C1 segment of cervical spinal cord (tissue), 14 donors: ENCODE data around the gene SLC25A15.
A peak's percentile ranks its signal among the peaks of the same experiment; 100 is the strongest.

Source experiments
- DNase-seq, 14 donors: peaks; one replicate each; lab custom pipeline; 2025; lab: John Stamatoyannopoulos, UW

Gene SLC25A15

GRCh38 chr13:40789275-40790153 is at the start of gene SLC25A15:
Gene SLC25A15, plus strand, starts transcription at chr13:40789611. Its CDS starts 3,616 bp downstream, at chr13:40793227.
- DNase-seq, result peak in 12 of 14 donors; percentile 23 to 66 (median 34)

- no peak for DNase-seq
These were observed 40.1 kb upstream of the SLC25A15 start for GRCh38 chr13:40749327-40749726.

- no peak for DNase-seq
These were observed 34.2 kb upstream of the SLC25A15 start for GRCh38 chr13:40755082-40755700.

- no peak for DNase-seq
These were observed 33.4 kb upstream of the SLC25A15 start for GRCh38 chr13:40756042-40756441.

GRCh38 chr13:40758811-40759210 is 30.6 kb upstream of the SLC25A15 start:
- DNase-seq, result no peak

- DNase-seq, result no peak
These were observed 26.6 kb upstream of the SLC25A15 start for GRCh38 chr13:40762849-40763248.

GRCh38 chr13:40764587-40765403 is 24.6 kb upstream of the SLC25A15 start:
- DNase-seq, result no peak

- no peak for DNase-seq
These were observed 23.8 kb upstream of the SLC25A15 start for GRCh38 chr13:40765602-40766001.

- no peak for DNase-seq
These were observed 19.4 kb upstream of the SLC25A15 start for GRCh38 chr13:40769970-40770369.

- peak in 1 of 14 donors; percentile 22 for DNase-seq
These were observed 18.8 kb upstream of the SLC25A15 start for GRCh38 chr13:40770609-40770933.

GRCh38 chr13:40770934-40771618 is 18.3 kb upstream of the SLC25A15 start, which contains the start of gene MRPS31:
Gene MRPS31, minus strand, starts transcription at chr13:40771190. Its CDS starts 54 bp downstream, at chr13:40771136.
- DNase-seq, result peak; percentile 46 to 95 (median 91)

- DNase-seq, result no peak
These were observed 16.5 kb upstream of the SLC25A15 start for GRCh38 chr13:40772765-40773473.

- DNase-seq, result no peak
These were observed 14.7 kb upstream of the SLC25A15 start for GRCh38 chr13:40774672-40775071.

GRCh38 chr13:40776232-40776631 is 13.2 kb upstream of the SLC25A15 start:
- DNase-seq, result no peak

- DNase-seq, result no peak
These were observed 12.7 kb upstream of the SLC25A15 start for GRCh38 chr13:40776681-40777165.

- peak in 4 of 14 donors; percentile 36 to 44 (median 36) for DNase-seq
These were observed 12.1 kb upstream of the SLC25A15 start for GRCh38 chr13:40777166-40777808.

- DNase-seq, result no peak
These were observed 11.6 kb upstream of the SLC25A15 start for GRCh38 chr13:40777809-40778175.

- no peak for DNase-seq
These were observed 10.4 kb upstream of the SLC25A15 start for GRCh38 chr13:40779049-40779448.

GRCh38 chr13:40779796-40780285 is 9.6 kb upstream of the SLC25A15 start:
- DNase-seq, result no peak

- DNase-seq, result no peak
These were observed 8.5 kb upstream of the SLC25A15 start for GRCh38 chr13:40780822-40781401.
